ENCODE measurements around the gene NOTCH3.

NOTCH3 gene

DNA sequence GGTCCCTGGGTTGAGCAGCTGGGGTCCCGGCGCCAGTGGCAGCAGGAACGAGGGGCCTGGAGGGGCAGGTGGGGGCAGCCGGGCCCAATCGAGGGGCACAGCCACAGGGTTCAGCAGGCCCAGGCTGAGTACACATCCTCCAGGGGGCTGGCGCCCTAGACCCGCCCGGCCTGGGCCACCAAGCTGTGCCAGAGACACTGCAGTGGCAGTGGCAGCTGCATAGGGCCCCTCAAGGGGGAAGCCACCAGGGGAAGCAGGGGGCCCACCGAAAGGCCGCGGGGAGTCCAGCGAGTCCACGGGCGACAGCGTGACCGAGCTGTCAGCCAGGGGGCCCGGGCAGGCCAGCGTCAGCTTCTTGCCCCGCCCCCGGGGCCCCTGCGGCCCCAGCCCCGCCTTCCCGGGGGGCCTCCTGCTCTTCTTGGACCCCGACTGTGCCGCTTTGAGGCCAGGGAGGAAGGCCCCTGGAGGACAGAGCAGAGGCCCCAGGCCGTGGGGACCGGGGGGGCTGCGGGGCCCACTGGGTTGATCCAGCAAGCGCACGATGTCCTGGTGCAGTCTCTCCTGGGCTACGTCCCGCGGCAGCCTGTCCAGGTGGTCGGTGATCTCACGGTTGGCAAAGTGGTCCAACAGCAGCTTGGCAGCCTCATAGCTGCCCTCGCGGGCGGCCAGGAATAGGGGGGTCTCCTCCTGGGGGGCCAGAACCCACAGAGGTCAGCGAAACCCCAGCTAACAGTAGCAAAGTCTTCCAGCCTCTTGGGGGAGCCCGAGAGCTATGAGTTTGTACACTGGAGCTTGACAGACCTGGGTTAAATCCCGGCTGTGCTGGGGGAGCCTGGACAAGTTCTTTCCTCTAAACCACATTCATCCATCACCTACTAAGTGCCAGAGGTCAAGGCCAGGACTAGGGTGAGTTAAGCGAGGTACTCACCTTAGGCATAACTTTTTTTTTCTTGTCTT, 39.5 kb downstream of the NOTCH3 start:
- peak; percentile 25 for DNase-seq (ENCODE audit: low spot score)

DNA sequence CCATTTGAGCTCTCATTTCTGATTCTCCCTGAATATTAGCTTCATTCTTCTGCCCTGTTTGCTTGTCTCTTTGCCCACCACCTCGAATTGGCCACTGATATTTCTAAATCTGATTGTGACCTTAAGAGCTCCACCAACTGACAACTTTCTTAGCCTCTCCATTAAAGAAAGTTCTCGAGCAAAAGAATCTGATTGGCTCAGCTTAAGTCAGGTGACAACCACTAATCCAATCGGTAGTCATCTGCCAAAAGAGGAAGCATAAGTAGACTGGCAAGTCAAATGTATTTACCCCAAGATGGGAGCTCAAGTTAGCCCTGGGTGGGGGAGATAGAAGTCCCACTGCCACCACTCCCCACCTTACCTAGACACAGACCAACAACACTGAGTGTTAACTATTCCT, 41.5 kb downstream of the NOTCH3 start:
- no peak for DNase-seq (ENCODE audit: low spot score)

DNA sequence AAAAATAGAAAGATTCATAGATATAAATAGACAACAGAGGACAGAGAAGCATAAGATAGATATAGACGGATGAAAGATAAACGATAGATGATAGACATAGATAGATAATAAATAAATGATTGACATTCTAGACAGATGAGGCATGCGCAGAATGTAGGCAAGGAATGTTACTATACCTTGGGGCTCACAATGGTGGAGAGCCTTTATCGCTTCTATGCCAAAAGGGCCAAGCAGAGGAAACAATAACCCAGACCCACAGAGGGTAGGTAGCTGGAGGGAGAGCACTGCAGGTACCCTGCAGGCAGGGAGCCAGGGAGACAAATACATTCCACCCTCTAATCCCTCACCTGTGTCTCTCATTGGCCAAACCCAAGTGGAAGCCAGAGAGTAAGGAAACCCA, 44.4 kb downstream of the NOTCH3 start:
- no peak for DNase-seq (ENCODE audit: low spot score)

DNA sequence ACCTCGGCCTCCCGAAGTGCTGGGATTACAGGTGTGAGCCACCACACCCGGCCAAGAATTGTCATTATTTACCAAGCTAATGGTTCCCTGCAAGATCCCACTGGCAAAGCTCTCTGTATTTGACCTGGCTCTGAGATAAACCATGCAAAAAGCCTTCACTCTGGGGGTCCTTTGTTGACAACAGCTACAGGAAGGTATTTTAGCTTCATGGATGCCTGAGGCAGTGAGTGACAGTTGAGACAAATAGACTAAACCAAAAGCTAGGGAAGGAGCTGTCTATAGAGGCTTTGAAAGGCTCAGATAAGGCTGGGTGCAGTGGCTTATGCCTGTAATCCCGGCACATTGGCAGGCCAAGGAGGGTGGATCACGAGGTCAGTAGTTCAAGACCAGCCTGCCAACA, 45.5 kb downstream of the NOTCH3 start:
- DNase-seq (ENCODE audit: low spot score) = no peak

DNA sequence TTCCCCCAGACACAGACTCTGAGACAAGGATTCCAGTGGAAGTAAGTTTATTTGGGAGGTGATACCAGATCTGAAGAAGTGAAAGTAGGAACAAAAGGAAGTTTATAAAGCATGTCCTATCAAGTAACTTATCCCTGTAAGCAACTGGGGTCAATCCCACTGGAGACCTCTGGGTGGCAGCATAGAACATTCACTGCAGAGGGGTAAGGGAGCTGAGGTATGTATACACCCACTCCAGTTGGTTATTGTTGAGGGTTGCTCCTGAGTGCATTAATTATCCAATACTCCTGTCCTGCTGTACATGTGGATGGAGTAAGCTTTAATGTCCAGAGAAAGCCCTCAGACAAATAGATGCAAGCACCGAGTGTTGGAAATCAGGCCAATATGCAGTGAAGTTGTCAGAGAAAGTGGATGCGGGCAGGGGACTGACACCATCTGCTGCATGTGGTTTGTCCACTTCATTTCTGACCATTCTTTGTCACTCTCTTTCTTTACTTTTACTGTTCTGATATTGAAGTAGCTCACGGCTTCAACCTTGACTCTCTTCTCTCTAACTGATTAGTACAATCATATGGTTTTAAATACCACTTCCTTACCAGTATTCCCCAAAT, 46.7 kb downstream of the NOTCH3 start:
- peak; percentile 37 for DNase-seq (ENCODE audit: low spot score)

DNA sequence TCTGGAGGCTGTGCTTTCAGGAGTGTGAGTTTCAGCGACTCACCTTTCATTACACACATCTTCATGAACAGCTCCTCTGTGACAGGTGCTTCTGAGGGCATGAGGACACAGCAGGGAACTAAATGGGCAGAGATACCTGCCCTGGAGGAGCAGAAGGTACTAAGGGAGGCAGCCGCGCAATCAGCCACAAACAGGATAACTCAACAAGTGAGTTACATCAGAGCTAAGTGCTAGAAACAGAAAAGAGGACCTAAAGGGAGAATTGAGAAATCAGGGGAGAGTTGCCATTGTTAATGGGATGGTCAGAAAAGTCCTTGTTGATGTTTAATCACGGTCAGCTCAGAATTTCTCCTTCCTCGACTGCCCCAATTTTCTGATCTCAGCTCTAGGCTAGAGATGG, 51.1 kb downstream of the NOTCH3 start:
- DNase-seq (ENCODE audit: low spot score) = no peak

DNA sequence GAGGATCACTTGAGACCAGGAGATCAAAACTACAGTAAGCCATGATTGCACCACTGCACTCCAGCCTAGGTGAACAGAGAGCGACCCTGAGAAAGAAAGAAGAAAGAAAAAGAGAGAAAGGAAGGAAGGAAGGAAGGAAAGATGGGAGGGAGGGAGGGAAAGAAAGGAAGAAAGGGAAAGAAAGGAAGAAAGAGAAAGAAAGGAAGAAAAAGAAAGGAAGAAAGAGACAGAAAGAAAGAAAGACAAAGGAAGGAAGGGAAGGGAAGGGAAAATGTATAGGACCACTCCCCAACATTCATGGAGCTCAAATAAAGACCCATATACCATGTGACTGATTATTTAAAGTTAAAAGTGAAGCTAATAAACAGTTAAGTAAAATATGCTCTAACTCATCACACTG, 53.7 kb downstream of the NOTCH3 start:
- DNase-seq (ENCODE audit: low spot score) = no peak

DNA sequence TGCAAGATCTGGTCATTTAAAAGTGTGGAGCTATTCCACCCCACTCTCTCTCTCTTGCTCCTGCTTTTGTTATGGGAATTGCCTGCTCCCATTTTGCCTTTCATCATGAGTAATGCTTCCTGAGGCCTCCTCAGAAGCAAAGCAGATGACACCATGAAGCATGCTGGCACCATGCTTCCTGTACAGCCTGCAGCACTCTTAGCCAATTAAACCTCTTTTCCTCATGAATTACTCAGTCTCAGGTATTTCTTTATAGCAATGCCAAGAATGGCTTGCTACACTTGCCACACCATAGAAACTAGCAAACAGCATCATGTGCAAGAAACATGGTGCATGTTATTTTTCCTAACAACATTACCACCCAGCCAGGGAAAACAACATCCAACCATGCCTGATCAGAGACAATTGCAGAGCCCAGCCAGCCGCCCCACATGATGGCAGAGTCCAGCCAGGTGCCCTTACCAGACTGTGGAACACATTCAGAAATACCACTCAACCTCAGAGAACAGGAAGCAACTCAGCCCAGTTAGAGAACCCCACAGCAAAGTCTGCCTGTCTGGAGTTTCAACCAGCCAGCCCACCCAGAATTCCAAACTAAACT, 56.6 kb downstream of the NOTCH3 start:
- DNase-seq (ENCODE audit: low spot score) = no peak

DNA sequence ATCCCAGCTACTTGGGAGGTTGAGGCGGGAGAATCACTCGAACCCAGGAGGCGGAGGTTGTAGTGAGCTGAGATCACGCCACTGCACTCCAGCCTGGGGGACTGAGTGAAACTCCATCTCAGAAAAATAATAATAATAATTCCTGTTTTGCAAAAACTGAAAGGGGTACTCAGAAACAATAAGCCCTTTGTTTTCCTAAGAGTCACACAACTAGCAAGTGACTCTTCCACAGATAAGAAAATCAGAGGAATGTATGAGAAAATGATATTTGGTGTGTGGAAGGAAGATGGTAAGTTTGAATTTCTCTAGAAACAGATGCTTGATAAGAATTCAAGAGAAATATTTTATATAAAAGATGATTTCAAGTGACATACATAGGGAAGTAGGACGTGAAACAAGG, 58.5 kb downstream of the NOTCH3 start:
- DNase-seq (ENCODE audit: low spot score) = no peak

DNA sequence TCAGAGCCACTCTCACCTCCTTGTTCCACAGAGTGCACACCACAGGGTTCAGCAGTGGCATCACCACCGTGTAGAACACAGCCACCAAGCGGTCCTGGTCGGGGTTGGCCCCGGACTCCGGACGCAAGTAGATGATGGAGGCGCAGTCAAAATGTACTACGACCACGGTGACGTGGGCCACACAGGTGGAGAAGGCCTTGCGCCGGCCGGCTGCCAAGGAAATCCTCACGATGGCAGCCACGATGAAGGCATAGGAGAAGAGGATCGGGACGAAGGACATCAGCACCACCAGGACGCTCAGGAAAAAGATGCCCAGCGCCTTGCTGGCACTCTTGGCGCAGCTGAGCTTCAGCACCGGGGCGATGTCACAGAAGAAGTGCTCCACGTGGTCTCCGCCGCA, 59.7 kb downstream of the NOTCH3 start:
- DNase-seq (ENCODE audit: low spot score) = no peak

DNA sequence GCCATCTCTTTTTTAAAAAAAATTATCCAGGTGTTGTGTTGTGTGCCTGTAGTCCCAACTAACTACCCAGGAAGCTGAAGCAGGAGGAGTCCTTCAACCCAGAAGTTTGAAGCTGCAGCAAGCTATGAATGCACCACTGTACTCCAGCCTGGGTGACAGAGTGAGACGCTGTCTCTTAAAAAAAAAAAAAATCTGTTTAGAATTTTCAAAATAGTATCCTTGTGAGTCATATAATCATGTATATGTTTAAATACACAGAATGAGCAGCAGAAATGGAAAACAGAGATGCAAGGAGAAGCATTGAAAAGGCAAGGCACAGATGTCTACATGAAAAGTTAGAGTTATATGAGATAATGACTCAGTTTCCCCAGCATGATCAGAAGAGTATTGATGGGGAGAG, 62.4 kb downstream of the NOTCH3 start:
- no peak for DNase-seq (ENCODE audit: low spot score)

DNA sequence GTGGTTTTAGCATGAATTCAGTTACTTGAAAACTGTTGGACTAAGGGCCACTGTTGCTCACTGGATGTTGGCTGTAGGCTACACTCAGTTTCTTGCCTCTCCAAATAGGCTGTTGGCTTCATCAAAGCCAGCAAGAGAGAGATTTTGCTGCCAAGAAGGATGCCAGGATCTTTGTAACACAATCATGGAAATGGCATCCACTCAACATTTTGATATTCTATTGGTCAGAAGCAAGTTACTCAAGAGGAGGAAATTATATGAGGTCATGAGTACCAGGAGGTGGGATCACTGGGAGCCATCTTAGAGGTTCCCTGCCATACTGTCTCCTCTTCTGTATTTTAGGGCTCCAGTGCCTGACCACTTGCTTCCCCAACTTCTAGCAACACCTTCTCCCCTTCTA, 63.0 kb downstream of the NOTCH3 start:
- DNase-seq (ENCODE audit: low spot score) = no peak

DNA sequence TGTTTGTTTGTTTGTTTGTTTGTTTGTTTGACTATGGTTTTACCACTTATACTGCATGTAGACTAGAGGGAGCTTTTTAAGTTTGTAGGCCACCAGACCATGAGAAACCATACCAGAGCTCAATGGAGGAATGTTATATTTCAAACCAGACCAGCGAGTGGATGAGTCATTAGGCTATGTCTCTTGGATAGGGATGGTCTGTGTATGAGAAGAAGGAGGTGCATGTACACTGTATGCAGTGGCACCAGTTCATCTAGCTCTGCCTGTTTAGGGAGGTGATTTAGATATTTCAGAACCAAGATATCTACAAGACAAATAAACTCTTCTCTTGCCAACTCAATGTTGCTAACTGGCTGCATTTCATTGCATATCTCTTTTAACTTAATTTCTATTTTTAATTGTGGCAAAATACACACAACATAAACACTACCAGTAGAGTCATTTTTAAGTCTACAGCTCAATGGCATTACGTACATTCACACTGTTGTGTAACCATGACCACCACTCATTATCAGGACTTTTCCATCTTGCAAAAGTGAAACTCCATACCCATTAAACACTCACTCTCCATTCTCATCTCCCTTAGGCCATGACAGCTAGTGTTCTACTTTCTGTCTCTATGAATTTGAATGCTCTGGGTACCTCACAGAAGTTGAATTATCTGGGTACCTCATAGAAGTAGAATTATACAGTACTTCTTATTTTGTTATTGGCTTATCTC, 64.4 kb downstream of the NOTCH3 start:
- DNase-seq (ENCODE audit: low spot score) = no peak

DNA sequence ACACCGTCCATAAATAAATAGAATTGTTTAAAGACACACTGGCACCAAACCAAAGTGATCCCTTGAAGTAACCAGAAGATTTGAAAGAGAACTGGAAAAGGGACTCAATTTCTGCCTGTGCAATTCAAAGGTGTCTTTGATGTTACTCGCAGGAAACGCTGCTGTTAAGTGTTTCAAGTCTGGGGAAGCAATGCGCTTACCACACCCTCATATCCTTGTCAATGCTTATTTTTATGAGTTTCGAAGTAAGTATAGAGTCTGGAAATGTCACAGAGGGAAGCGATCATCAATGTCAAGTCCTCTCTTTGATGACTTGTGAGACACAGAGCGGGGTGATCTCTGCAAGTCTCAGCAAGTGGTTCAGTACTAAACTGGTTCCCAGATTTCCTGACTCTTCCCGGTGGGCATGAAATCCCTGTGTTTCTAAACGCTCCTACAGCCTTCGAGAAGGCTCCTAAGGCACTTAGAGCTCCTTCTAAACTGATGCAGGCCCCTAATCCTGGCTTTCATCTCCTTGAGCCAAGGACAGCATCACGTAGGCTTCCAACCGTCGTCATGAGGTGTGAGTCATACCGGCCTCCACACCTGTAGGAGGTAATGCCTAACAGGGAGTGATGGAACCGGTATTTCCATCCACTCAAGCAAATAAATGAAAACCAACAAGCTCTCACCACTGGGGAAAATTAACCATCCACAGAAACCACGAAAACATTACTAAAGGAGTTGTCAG, 70.8 kb downstream of the NOTCH3 start:
- DNase-seq (ENCODE audit: low spot score) = no peak

DNA sequence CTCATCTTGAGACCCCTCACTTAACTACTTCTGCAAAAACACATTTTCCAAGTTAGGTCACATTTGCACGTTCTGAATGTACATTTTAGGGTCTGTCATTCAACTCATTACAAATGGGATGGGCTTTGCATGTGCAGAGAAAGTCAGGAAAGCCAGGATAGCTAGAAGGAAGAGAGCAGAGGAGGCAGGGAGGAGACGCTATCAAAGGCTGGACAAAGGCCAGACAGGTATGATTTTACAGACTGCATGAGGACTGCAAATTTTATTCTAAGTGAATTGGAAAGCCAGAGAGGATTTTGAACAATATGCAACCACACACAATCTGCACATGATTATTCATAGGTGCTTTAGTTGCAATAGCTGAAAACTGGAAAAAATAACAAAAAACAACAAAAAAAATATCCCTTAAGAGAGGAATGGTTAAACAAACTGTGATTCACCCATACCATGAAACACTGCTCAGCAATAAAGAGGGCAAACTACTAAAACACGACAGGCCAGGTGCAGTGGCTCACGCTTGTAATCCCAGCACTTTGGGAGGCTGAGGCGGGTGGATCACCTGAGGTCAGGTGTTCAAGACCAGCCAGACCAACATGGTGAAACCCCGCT, 72.5 kb downstream of the NOTCH3 start:
- DNase-seq (ENCODE audit: low spot score) = no peak

DNA sequence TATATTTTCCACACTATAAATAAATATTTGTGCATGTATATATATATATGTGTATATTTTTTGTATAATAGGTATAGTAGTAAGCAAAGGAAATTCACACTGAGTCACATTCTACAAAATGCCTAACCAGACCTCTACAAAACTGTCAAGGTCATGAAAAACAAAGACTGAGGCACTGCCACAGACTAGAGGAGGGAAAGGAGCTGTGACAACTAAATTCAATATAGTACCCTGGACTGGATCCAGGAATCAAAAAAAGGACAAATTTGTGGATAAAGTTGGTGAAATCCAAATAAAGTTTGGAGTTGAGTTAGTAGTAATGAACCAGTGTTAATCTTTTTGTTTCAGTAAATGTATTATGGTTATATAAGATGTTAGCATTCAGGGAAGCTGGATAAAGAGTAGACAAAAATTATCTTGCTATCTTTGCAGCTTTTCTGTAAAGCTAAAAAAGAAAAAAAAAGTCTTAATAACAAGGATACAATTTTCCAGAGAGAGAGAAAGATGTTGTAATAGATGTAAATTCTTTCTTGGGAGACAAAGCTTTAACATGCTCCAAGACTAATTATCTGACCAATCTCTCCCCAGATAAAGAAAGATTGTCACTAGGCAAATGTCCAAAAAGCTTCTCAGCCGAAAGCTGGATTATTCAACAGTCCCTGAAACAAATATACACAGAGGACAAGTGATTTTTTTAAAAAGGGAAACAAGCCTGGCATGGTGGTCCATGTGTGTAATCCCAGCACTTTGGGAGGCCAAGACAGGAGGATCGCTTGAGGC, 74.5 kb downstream of the NOTCH3 start:
- DNase-seq (ENCODE audit: low spot score) = no peak

DNA sequence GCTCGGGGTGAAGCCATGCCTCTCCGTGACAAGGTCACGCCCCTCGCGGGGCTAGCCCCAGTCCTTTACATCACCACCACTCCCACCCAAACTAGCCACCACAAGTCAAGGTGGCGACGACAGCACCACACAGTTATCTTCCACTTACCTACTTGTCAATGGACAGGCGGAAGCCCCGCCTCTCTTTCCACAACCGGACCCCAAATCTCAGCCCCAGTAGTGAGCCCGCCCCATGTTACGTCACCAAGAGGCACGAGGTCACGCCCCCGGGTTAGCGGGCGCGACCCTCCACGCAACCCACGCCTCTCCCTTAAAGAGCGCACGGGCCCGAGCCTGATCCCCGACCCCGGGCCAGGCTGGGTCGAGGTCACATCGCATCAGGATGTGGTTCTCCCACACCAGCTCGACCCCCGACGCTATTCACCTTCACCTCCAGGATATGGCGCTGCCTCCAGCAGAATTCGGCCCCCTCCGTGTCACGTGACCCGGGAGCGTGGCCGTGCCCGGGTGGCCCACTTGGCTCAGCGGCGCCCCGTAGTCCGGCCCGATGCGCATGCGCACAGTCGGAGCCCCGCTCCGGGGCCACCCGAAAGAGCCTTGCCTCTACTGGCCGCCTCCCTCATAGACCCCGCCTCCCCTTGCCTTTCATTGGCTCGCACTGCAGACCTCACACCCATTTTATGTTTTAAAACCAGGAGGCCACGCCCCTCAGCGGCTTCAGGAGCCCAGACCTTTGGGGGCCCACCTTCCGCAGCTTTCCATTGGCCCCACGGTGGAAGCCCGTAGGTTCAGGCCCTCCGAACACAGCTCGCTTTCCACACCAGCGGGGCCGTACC, 75.3 kb downstream of the NOTCH3 start:
- DNase-seq (ENCODE audit: low spot score) = peak; percentile 95

DNA sequence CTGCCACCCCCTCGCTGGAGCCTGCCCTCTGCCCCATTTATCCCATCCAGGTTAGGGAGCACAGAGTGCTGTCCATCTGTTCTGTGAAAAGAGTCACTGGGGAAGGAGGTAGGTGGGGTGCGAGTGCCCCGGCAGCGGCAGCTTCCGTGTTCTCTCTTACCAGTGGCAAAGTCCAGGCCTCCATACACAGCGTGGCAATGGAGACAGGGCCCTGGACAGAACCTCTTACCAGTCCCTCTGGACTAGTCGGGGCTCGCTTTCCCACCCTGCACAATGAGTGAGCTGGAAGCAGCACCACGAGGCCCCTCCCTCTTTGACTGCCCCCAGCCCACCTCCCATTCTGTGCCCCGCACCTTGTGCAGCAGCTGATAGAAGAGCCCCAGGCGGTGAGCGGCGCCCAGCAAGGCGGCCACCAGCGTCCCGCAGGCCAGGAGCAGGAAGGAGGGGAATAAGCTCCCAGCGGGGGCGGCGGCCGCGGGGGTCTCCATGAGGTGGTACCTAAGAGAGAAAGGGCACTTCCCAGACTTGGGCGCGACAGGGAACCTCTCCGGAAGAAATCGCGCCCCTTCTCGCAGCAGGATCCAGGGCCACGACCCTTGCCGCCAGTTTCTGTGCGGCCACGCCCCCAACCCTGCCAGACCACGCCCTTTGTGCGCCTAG, 76.1 kb downstream of the NOTCH3 start:
- no peak for DNase-seq (ENCODE audit: low spot score)

DNA sequence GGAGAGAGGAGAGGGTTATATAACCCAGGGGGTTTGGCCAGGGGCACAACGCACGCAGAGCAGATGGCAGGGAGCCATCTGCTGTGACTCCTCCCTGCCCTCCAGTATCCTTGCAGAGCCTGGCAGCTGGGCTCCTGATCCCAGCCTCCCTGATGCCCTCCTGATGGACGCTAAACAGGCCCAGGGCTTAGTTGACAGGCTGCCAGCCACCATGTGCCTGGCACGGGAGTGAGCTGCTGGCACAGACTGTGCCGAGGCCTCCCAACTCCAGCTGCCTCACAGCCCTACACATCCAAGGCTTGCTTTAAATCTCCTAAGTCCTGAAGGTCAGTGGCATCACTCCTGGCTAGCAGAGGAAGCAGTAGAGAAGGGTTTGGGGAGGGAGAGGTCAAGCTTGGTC, 76.9 kb downstream of the NOTCH3 start:
- no peak for DNase-seq (ENCODE audit: low spot score)
